Panc1 (cell line): ENCODE data around the gene ENOX2.
"Not testable (repeated sequence)": the region's sequence is repeated elsewhere in the genome, so short reads cannot be mapped to it uniquely, and the experiment has no call there.

Experiments
- CTCF ChIP-seq: fragments of 450-650 bp; IDR thresholded peaks from 2 replicates; pipeline ENCODE4 v1.5.1; 2017; ENCODE audit warnings: mild to moderate bottlenecking
- POLR2AphosphoS5 ChIP-seq: IDR thresholded peaks from 2 replicates; pipeline ENCODE4 v1.6.1; 2012; ENCODE audit warnings: mild to moderate bottlenecking, low read depth, low read length, moderate library complexity
- REST ChIP-seq, 2 experiments: IDR thresholded peaks; 2 replicates each; pipeline ENCODE4 v1.6.1; 2011 to 2012; ENCODE audit warnings: low read depth in 2 of 2, control low read depth in 1 of 2, low read length in 1 of 2, mild to moderate bottlenecking in 1 of 2, moderate library complexity in 1 of 2; ENCODE audit not compliant: insufficient read depth in 1 of 2
- SIN3A ChIP-seq: IDR thresholded peaks from 2 replicates; pipeline ENCODE4 v1.6.1; 2012; ENCODE audit warnings: low read depth, mild to moderate bottlenecking, low read length, moderate library complexity, borderline replicate concordance; ENCODE audit not compliant: insufficient read depth
- TCF7L2 ChIP-seq: IDR thresholded peaks from 2 replicates; pipeline ENCODE4 v1.6.1; 2011; ENCODE audit warnings: mild to moderate bottlenecking, low read depth, low read length, inconsistent platforms

- not testable (repeated sequence) for TF ChIP-seq CTCF; POLR2AphosphoS5; REST (IDR thresholded peaks at IDR 0.05; ENCODE audit: insufficient read depth in 1 of 2, low read depth in 2 of 2, low read length in 1 of 2); SIN3A; TCF7L2
These were observed 16.7 kb upstream of the ENOX2 start for GRCh38 chrX:130919676-130920075.
